Measurements from ENCODE around the gene VSIG10L.

The VSIG10L gene

DNA sequence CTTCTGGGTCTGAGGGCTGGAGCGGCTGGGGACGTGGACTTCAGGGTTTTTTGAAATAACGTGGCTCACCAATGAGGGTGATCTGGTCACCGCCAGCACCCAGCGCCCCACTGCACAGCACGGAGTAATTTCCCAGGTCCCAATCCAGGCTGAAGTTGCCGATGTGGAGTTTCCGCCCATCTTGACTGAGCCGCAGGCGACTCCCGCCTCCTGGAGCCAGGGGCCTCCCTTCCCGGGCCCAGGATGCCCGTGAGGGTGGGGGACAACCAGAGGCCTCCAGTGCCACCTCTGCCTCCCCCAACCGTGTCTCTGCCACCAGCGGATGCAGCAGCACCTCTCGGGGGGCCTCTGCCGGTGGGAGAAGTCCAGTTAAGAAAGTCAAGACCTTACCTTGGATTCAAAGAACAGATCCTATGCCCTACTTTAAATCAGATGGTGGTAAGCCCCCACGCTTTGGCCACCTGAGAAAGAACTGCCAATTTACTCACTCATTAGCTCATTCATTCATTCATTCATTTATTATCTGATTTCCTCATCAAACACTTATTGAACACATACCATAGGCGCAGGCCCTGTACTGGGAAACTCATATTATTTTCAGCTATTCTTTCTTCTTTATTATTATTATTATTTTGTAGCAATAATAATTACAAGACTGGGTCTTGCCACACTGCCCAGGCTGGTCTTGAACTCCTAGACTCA is 3.9 kb downstream of the VSIG10L start:
- no peak for DNase-seq (ENCODE audit: low read depth)
- H3K4me3 ChIP-seq (ENCODE audit: low read depth, low read length): no peak overlapping the region

DNA sequence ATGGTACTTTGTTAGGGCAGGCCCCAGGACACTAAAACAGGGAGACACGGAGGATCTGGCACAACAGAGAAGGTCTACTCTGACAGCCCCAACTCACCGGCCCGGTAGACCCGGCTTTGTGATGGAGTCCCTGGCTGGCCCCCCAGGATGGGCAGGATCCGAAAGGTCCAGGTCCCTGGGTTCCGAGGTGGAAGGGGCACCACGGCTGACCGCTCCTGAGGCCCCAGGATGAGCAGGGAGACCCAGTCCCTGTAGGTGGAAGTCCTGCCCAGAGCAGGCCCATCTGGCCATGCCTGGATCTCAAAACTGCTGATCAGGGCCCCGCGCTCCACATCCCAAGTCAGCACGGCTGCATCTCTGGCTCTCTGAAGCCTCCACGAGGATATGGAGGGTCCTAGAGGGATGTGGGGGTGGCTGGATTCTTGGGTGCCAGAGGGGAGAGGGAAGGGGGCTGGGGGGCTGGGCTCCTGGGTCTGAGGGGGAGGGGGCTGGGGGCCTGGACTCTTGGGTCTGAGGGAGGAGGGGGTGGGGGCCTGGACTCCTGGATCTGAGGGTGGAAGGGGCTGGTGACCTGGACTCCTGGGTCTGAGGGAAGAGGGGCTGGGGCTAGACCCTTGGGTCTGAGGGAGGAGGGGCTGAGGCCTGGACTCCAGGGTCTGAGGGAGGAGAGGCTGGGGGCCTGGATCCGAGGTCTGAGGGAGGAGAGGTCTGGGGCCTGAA is 4.6 kb downstream of the VSIG10L start:
- no peak for DNase-seq (ENCODE audit: low read depth)
- TF ChIP-seq, protein P1, sequence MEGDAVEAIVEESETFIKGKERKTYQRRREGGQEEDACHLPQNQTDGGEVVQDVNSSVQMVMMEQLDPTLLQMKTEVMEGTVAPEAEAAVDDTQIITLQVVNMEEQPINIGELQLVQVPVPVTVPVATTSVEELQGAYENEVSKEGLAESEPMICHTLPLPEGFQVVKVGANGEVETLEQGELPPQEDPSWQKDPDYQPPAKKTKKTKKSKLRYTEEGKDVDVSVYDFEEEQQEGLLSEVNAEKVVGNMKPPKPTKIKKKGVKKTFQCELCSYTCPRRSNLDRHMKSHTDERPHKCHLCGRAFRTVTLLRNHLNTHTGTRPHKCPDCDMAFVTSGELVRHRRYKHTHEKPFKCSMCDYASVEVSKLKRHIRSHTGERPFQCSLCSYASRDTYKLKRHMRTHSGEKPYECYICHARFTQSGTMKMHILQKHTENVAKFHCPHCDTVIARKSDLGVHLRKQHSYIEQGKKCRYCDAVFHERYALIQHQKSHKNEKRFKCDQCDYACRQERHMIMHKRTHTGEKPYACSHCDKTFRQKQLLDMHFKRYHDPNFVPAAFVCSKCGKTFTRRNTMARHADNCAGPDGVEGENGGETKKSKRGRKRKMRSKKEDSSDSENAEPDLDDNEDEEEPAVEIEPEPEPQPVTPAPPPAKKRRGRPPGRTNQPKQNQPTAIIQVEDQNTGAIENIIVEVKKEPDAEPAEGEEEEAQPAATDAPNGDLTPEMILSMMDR (IDR thresholded peaks at IDR 0.05; ENCODE audit: low read depth, low read length, missing control alignments): no peak
- no peak overlapping the region for H3K4me3 ChIP-seq (ENCODE audit: low read depth, low read length)

More for the DNA sequence above, 3.9 kb downstream of the VSIG10L start:
- TF ChIP-seq, protein P1 (IDR thresholded peaks at IDR 0.05; ENCODE audit: low read depth, low read length, missing control alignments): no peak

DNA sequence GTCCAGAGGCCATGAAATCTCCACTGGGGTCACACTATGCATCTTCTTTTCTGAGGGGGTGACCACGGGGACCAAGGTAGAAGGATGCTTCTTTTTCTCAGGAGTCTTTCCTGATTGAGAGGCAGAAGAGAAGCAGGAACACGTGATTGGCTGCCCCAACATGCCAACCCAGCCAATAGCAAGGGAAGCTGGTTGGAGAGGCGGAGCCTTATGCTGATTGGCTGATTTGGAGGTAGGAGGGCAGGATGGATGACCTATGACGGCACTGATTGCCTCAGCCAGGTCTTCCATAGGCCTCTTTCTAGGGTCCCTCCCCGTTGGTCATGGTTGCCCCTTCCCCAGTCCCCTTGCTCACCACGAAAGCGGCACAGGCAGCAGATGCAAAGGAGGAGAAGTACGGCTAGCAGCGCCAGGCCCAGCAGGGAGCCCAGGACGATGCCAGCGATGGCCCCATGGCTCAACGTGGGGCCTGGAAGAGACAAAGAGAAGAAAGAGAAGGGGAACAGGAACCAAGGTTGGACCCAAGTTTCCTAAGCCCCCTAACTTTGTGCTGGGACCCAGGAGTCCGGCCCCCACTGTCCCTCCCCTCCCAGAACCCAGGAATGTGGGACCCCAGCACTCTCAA is 8.0 kb downstream of the VSIG10L start:
- no peak for DNase-seq (ENCODE audit: low read depth)
- TF ChIP-seq, protein P1 (IDR thresholded peaks at IDR 0.05; ENCODE audit: low read depth, low read length, missing control alignments): no peak
- no peak overlapping the region for H3K4me3 ChIP-seq (ENCODE audit: low read depth, low read length)

DNA sequence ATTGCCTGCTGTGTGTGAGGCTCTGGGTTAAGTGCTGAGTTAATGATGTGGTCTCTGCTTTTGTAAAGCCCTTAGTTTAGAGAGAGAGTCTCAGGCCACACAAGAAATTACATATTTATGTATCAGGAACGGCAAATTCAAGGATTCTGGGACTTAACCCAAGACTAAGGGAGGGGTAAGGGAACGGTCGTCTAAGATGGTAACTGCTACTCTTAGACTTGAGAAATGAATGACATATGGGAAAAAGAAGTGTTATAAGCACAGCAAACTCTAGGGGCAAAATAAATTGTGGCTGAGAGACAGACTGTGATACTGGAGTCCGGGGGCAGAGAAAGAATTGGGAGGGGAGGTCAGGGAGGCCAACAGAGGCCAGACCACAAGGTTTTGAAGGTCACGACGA is 10.2 kb downstream of the VSIG10L start:
- TF ChIP-seq, protein P1 (IDR thresholded peaks at IDR 0.05; ENCODE audit: low read depth, low read length, missing control alignments): no peak
- no peak for DNase-seq (ENCODE audit: low read depth)

DNA sequence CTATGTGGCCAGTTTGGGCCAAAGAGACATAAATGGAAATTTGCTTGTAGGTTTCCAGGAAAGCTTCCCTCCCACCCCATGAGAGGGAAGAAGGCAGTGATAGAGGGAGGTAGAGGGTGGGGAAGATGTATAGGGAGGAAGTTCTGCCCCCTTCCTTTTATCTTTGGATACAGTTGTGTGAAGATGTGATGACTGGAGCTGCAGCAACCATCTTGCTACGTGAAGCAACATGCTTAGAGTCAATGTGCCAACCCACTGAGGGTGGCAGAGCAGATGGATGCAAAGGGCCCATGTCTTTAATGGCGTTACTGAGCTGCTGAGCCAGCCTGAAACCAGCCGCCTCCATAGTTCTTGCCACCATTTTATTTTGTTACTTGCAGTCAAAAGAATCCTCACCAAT is 10.7 kb downstream of the VSIG10L start:
- TF ChIP-seq, protein P1 (IDR thresholded peaks at IDR 0.05; ENCODE audit: low read depth, low read length, missing control alignments): no peak
- DNase-seq (ENCODE audit: low read depth): no peak

More for the DNA sequence above, 10.2 kb downstream of the VSIG10L start:
- H3K4me3 ChIP-seq (ENCODE audit: low read depth, low read length): no peak overlapping the region

DNA sequence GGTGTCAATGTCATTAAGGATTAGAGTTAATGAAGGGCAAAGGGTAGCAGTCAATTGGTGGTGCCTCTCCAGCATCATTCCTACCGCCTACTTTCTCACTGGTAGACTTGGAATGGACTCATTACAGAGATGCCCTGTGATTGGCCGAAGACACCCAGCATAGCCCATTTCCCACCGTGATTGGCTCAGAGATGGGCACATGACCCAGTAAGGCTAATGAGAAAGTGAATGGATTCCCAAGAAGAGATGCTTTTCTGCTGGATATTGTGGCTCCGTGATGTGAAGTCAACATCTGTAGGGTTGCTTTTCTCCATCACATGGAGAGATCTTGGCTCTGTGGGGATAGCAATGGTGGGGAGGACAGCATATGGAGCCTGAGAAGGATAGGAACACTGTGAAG is 11.6 kb downstream of the VSIG10L start:
- H3K4me3 ChIP-seq (ENCODE audit: low read depth, low read length): no peak overlapping the region
- TF ChIP-seq, protein P1 (IDR thresholded peaks at IDR 0.05; ENCODE audit: low read depth, low read length, missing control alignments): no peak
- no peak for DNase-seq (ENCODE audit: low read depth)

More for the DNA sequence above, 10.7 kb downstream of the VSIG10L start:
- no peak overlapping the region for H3K4me3 ChIP-seq (ENCODE audit: low read depth, low read length)
